Central memory CD8-positive, alpha-beta T cell (primary cell): ENCODE results near the gene KANSL1.

Experiments used
- ATAC-seq: fragments of 150-1000 bp; cut with Tn5 transposase; replicated peaks from 2 replicates; pipeline ENCODE4 v1.10.0; 2022; ENCODE audit warnings: mild to moderate bottlenecking, moderate FRiP score, moderate number of reproducible peaks; ENCODE audit not compliant: poor library complexity, severe bottlenecking; ENCODE audit errors: extremely low read depth
- DNase-seq, 2 donors: peaks; one replicate each; pipeline ENCODE4 v3.0.0; 2021; ENCODE audit warnings: low spot score in 2 of 2
- H3K27ac Mint-ChIP-seq: one replicate; pipeline ENCODE4 v1.8.0; 2022; ENCODE audit warnings: low read depth, mild to moderate bottlenecking, moderate library complexity, mixed read lengths
- H3K27me3 Mint-ChIP-seq: one replicate; pipeline ENCODE4 v1.8.0; 2022; ENCODE audit warnings: mixed read lengths
- H3K36me3 Mint-ChIP-seq: one replicate; pipeline ENCODE4 v1.8.0; 2022; ENCODE audit warnings: mild to moderate bottlenecking, moderate library complexity, mixed read lengths; ENCODE audit not compliant: insufficient read depth
- H3K4me1 Mint-ChIP-seq: one replicate; pipeline ENCODE4 v1.8.0; 2022; ENCODE audit warnings: mixed read lengths
- H3K4me3 Mint-ChIP-seq: one replicate; pipeline ENCODE4 v1.8.0; 2022; ENCODE audit warnings: mild to moderate bottlenecking, moderate library complexity, mixed read lengths
- H3K9me3 Mint-ChIP-seq: one replicate; pipeline ENCODE4 v1.8.0; 2022; ENCODE audit warnings: mixed read lengths

Gene KANSL1

DNA sequence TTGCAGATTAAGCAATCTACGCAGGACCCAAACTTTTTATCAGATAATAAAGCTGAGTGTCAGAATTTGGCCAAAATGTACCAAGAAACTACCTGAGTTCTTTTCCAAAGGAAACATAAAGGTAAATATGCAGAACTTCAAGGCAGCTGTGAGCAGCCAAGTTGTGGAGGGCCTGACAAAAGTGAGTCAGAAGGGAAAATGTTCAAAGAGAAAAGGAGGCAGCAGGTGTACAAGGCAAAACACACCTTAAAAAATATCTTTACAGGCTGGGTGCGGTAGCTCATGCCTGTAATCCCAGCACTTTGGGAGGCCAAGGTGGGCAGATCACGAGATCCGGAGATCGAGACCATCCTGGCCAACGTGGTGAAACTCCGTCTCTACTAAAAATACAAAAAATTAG is 7.0 kb upstream of the KANSL1 start:
- Mint-ChIP-seq H3K36me3 (peaks cover 4% of the 10 kb centered on the region), H3K4me1 (peaks cover 43% of the 10 kb centered on the region), H3K27me3 (no peaks in the 10 kb centered on the region), H3K9me3 (no peaks in the 10 kb centered on the region), H3K4me3 (no peak overlapping the region), H3K27ac (no peak overlapping the region)
- no peak for DNase-seq
- ATAC-seq = no peak

DNA sequence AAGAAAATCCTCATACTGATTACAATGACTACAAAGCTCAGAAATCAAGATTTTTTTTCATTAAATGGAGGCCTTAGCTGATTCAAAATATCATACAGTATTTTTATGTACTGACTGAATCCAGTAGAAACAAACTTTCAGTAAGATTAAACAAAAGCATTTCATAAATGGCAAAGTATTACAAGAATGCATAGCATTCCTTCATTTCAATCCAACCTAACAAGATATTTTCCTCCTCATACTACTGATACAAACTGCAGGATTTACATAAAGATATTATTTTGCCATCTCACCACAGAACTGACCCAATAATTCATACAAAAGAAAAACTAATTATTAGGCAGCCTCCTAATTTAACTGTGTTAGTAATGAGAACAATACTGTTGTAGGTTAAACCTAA is 6.2 kb upstream of the KANSL1 start:
- Mint-ChIP-seq H3K36me3 (peaks cover 8% of the 10 kb centered on the region), H3K9me3 (no peaks in the 10 kb centered on the region), H3K27ac (peak overlapping the region; percentile 22), H3K27me3 (no peaks in the 10 kb centered on the region), H3K4me3 (no peak overlapping the region), H3K4me1 (peaks cover 41% of the 10 kb centered on the region)
- DNase-seq (no peak), ATAC-seq (no peak)

DNA sequence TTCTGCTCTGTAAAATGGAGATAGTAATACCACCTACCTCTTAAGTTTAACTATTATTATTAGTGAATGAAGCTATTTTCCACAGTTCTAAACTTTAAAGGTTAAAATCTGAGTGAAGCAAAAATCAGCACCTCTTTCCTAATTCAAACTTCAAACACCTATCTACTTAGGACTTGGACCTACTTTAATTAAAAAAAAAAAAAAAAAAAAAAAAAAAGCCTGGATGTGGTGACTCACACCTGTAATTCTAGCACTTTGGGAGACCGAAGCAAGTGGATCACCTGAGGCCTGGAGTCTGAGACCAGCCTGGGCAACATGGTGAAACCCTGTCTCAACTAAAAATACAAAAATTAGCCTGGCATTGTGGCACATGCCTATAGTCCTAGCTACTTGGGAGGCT is 5.0 kb upstream of the KANSL1 start:
- Mint-ChIP-seq H3K4me1 (peaks cover 45% of the 10 kb centered on the region), H3K27ac (no peak overlapping the region), H3K4me3 (no peak overlapping the region), H3K9me3 (no peaks in the 10 kb centered on the region), H3K27me3 (no peaks in the 10 kb centered on the region), H3K36me3 (peaks cover 18% of the 10 kb centered on the region)
- no peak for ATAC-seq
- no peak for DNase-seq

DNA sequence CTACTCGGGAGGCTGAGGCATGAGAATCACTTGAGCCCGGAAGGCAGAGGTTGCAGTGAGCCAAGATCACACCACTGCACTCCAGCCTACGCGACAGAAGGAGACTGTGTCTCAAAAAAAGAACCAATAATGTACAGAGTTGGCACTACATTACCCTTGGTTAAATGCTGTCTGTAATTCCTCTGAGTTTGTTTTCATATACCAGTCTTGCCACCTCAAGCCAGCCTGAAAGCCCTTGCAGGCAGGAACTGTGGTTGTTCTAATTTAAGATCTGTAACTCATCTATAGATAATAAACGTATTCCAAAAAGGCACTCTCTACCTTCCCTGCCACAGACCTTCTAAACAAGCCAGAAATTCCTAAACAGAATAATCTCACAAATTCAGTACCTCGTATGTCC is 4.3 kb upstream of the KANSL1 start:
- ATAC-seq = no peak

DNA sequence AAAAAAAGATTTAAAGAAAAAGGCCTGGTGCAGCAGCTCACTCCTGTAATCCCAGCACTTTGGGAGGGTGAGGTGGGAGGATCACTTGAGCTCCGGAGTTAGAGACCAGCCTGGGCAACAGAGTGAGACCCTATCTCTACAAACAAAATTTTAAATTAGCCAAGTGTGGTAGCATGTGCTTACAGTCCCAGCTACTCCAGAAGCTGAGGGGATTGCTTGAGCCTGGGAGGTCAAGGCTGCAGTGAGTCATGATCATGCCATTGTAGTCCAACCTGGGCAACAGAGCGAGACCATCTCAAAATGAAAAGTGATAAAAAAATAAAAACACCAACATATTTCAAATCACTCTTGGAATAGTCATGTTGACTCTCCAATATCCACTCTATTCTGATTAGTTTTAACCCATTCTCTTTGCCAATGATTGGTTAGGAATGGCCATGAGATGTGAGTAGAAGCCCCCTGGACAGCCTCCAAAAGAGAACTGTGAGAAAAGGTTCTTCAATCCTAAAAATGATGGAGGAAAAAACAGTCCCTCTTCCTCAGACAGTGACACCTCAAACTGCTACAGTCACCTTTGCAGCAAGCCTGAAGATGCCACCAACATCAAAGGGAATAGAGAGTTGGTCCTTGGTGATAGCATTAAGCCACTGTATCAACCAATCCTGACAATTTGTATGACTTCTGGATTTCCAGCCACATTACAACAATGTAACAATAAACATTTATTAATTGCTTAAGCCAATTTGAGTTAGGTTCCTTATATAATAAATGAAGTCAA is 2.9 kb upstream of the KANSL1 start:
- no peaks in the 10 kb centered on the region for H3K9me3 Mint-ChIP-seq
- H3K36me3 Mint-ChIP-seq = peaks cover 31% of the 10 kb centered on the region
- no peaks in the 10 kb centered on the region for H3K27me3 Mint-ChIP-seq
- ATAC-seq = no peak
- no peak for DNase-seq
- peaks cover 57% of the 10 kb centered on the region for H3K4me1 Mint-ChIP-seq
- H3K27ac Mint-ChIP-seq = peak overlapping the region; percentile 96
- peak overlapping the region; percentile 27 for H3K4me3 Mint-ChIP-seq

More for the DNA sequence above, 4.3 kb upstream of the KANSL1 start:
- Mint-ChIP-seq H3K27ac (peak overlapping the region; percentile 32), H3K9me3 (no peaks in the 10 kb centered on the region), H3K27me3 (no peaks in the 10 kb centered on the region), H3K36me3 (peaks cover 20% of the 10 kb centered on the region), H3K4me3 (no peak overlapping the region), H3K4me1 (peaks cover 45% of the 10 kb centered on the region)
- DNase-seq = no peak

DNA sequence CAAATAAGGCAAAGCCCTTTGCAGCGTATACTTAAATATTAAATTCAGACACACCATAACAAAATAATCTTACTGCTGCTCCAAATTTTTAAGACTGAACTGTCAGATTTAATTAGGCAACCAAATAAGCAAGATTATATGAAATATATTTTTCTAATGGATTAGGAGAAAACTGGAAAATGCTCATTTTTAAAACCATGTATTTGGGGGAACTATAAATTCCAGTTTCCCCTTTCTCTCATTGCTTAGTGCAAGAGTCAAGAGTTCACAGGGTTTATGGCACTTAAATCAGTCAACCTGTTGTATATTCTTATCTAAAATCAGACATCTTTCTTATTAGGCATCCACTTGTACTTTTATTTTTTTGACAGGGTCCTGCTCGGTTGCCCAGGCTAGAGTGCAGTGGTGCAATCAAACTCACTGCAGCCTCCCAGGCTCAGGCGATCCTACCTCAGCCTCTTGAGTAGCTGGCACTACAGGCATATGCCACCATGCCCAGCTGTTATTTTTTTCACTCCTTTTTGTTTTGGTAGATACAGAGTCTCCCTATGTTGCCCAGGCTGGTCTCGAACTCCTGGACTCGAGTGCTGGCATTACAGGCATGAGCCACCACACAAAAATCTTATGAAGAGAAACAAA is 2.1 kb upstream of the KANSL1 start:
- Mint-ChIP-seq H3K27me3 (no peaks in the 10 kb centered on the region), H3K4me3 (peak overlapping the region; percentile 99), H3K27ac (peak overlapping the region; percentile 96), H3K9me3 (no peaks in the 10 kb centered on the region), H3K36me3 (peaks cover 35% of the 10 kb centered on the region), H3K4me1 (peaks cover 62% of the 10 kb centered on the region)
- no peak for DNase-seq
- ATAC-seq = no peak

DNA sequence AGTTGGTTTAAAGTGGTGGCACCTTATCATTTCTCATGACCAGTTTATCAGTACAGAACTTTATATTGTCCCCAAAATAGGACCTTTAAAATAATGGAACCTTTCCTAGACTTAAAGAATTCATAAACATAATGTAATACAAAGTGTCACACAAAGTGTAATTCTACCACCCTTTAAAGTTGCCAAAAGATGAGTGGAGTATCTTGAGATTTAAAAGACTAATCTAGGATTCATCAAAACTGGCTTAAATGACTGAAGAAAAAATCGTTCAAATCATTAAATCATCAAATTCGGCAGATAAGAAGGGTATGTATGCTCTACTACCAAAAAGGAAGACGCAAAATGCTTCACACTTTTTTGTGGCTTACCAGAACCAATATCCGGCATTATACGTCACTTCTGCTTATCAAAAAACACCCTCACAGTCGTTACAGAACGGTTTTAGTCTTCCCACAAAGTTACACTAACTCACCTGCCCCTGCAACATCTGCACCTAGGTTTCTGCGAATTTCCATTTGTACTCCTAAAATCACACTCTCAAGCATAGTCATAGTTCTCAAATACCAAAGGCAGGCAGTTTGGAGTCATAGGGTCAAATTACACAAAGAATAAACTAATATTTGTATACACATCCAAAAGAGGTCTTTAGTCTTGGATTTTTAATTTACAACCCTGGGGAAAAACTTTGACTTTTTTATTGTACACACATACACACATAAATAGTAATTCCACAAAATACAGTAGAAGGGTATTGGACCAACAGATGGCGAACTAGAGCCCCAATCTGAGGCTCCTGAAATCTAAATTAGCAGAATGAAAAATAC is 1.4 kb upstream of the KANSL1 start:
- Mint-ChIP-seq H3K27me3 (no peaks in the 10 kb centered on the region), H3K9me3 (no peaks in the 10 kb centered on the region), H3K4me1 (peaks cover 63% of the 10 kb centered on the region), H3K27ac (peak overlapping the region; percentile 96), H3K36me3 (peaks cover 35% of the 10 kb centered on the region), H3K4me3 (peak overlapping the region; percentile 99)
- DNase-seq (peak in 1 of 2 donors; percentile 76), ATAC-seq (peak; percentile 72)

DNA sequence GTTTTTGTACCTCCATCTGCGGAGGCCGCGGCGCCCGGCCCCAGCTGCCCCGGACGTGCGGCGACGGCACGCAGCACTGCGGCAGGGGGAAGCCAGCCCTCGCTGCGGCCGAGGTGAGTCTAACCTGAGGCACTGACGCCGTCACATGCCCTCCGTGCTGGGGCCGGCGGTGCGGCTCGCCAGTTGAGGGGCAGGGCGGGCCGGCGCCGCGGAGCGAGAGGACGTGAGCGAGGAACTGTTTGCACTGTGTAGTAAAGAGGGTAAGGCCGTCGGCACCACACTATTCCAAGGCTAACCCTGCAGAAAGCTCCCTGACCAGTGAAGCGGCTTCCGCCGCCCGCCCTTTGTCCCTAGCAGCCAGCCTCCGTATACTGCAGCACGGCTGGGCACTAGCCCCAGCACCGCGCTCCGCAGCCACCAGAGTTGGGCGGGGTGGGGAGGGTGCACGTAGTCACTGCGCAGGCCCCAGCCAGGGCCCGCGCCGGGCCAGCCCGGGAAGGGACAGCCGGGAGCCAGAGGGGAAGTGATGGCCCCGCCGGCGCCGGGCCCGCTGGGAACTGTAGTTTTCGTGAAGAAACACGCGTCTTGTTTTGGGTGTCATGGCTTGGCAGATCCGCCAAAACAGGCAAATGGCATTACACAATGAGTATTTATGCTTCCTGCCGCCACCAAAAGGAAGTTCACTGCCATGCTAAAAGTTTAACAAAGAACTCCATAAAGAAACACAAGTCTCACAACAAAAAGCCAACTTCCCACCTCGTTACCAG is 580 bp upstream of the KANSL1 start:
- H3K27ac Mint-ChIP-seq = peak overlapping the region; percentile 96
- ATAC-seq = peak; percentile 67
- DNase-seq = peak; percentile 83 to 91
- H3K27me3 Mint-ChIP-seq = no peaks in the 10 kb centered on the region
- peaks cover 35% of the 10 kb centered on the region for H3K36me3 Mint-ChIP-seq
- peak overlapping the region; percentile 99 for H3K4me3 Mint-ChIP-seq
- no peaks in the 10 kb centered on the region for H3K9me3 Mint-ChIP-seq
- H3K4me1 Mint-ChIP-seq = peaks cover 64% of the 10 kb centered on the region

DNA sequence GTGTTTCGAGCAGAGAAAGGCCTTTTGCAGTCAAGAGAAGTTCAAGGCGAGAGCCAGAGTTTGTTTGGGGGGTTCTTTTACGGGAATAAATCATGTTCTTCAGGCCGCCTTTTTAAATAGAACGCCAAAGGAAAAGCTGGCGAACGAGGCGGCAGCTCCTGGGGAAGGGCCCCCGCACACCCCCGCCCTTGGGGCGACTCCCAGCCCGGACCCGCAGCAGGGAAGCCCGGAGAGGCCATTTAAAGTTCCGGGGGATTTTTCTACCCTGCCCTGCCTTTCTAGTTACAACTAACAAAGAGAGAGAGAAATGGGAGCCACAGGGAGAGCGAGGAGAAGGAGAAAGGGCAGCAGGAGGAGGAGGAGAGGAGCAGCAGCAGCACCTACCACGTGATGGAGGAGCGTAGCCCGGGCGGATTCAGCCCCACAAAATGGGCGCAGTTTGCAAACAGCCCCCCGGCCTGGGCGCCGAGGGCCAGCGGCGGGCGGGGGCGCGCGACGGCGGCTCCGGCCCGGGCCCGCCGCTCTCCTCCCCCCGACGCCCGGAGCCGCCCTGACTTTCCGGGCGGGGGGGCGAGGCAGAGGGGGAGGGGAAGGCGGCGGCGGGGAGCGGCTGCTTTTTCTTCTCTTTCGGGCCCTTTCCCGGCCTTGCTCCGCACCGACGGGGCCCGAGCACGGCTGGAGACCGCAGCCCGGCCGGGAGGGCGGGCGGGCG is 634 bp downstream of the KANSL1 start:
- H3K36me3 Mint-ChIP-seq = peaks cover 38% of the 10 kb centered on the region
- H3K9me3 Mint-ChIP-seq = no peaks in the 10 kb centered on the region
- peaks cover 70% of the 10 kb centered on the region for H3K4me1 Mint-ChIP-seq
- ATAC-seq = peak; percentile 7
- H3K27ac Mint-ChIP-seq = peak overlapping the region; percentile 96
- peak overlapping the region; percentile 99 for H3K4me3 Mint-ChIP-seq
- peak; percentile 44 to 46 for DNase-seq
- H3K27me3 Mint-ChIP-seq = no peaks in the 10 kb centered on the region

DNA sequence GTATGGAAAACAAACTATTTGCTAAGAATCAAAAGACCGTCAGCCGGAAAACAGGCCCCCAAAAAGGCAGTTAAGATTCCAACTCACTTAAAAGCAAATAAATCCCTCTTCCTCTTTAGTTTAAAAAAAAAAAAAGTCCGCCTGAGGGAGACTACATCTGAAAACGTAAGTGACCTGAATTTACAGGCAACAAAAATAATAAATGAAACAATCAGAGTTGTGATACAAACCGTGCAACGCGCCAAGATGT is 1.1 kb downstream of the KANSL1 start:
- H3K4me3 Mint-ChIP-seq = peak overlapping the region; percentile 99
- peaks cover 70% of the 10 kb centered on the region for H3K4me1 Mint-ChIP-seq
- peak overlapping the region; percentile 96 for H3K27ac Mint-ChIP-seq
- H3K36me3 Mint-ChIP-seq = peaks cover 38% of the 10 kb centered on the region
- no peaks in the 10 kb centered on the region for H3K27me3 Mint-ChIP-seq
- H3K9me3 Mint-ChIP-seq = no peaks in the 10 kb centered on the region
- DNase-seq (no peak), ATAC-seq (no peak)

DNA sequence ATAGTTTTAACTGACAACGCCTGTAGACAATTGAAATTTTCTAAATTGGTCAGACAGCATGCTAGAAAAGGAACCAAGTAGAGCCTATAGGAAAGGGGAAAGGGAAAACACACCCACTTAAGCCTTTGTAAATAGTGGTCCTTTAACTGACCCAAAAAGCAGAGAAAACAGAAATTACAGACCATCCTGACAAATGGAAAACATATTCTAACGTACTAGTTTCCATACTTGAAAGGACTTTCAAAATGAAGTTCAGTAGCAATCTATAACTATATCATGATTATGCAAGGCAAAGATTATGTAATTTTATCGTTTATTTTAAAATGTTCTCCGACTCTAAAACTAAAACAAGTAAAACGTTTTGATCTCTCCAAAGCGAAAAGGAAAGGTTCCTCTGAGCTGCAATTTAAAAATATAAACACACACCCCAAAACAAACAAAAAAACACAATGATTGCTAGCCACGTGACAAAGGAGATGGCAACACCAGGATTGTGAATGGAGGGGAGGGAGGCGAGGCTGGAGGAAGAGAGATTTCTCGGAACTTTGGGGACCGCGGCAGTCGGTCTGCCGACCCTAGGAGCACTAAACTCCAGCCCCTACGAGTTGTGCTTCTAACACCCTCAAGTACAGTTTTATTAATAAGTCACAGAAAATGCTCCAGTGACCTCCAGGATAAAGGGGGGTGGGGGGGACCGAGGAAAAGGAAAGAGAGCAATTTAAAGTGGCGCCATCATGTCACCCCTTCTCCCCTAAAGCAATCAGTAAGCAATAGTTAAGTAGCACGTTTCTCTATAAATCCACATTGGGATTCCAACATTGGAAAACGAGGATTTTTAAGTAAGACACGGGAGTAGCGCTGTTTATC is 1.7 kb downstream of the KANSL1 start:
- peak overlapping the region; percentile 96 for H3K27ac Mint-ChIP-seq
- peak overlapping the region; percentile 99 for H3K4me3 Mint-ChIP-seq
- H3K4me1 Mint-ChIP-seq = peaks cover 72% of the 10 kb centered on the region
- no peaks in the 10 kb centered on the region for H3K27me3 Mint-ChIP-seq
- peaks cover 40% of the 10 kb centered on the region for H3K36me3 Mint-ChIP-seq
- H3K9me3 Mint-ChIP-seq = no peaks in the 10 kb centered on the region
- ATAC-seq (no peak), DNase-seq (no peak)
